Measurements from ENCODE around the gene LMOD3.

GRCh38 chr3:69105320-69105719, 17.1 kb downstream of the LMOD3 start:
- TF ChIP-seq RCOR1 (IDR thresholded peaks at IDR 0.05; ENCODE audit: low read depth, low read length) (no peak), FOSL2 (IDR thresholded peaks at IDR 0.05) (no peak), FOSL2 (CRISPR knock-in tag; IDR thresholded peaks at IDR 0.05) (no peak), ESRRA (IDR thresholded peaks at IDR 0.05; ENCODE audit: borderline replicate concordance, low read length) (no peak), SMC3 (IDR thresholded peaks at IDR 0.05) (no peak), TFCP2L1 (CRISPR knock-in tag; IDR thresholded peaks at IDR 0.05) (no peak), CHD4 (IDR thresholded peaks at IDR 0.05; ENCODE audit: borderline replicate concordance) (no peak), CEBPB (IDR thresholded peaks at IDR 0.05) (no peak), MYC (IDR thresholded peaks at IDR 0.05; ENCODE audit: borderline replicate concordance, low read length) (no peak), POLR2A (IDR thresholded peaks at IDR 0.05; ENCODE audit: low read length) (no peak), HMGXB4 (CRISPR knock-in tag; IDR thresholded peaks at IDR 0.05; ENCODE audit: borderline replicate concordance) (no peak), EP300 (IDR thresholded peaks at IDR 0.05) (no peak)
- TF ChIP-seq, protein P1, sequence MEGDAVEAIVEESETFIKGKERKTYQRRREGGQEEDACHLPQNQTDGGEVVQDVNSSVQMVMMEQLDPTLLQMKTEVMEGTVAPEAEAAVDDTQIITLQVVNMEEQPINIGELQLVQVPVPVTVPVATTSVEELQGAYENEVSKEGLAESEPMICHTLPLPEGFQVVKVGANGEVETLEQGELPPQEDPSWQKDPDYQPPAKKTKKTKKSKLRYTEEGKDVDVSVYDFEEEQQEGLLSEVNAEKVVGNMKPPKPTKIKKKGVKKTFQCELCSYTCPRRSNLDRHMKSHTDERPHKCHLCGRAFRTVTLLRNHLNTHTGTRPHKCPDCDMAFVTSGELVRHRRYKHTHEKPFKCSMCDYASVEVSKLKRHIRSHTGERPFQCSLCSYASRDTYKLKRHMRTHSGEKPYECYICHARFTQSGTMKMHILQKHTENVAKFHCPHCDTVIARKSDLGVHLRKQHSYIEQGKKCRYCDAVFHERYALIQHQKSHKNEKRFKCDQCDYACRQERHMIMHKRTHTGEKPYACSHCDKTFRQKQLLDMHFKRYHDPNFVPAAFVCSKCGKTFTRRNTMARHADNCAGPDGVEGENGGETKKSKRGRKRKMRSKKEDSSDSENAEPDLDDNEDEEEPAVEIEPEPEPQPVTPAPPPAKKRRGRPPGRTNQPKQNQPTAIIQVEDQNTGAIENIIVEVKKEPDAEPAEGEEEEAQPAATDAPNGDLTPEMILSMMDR (IDR thresholded peaks at IDR 0.05), result no peak
- TF ChIP-seq, protein P2, sequence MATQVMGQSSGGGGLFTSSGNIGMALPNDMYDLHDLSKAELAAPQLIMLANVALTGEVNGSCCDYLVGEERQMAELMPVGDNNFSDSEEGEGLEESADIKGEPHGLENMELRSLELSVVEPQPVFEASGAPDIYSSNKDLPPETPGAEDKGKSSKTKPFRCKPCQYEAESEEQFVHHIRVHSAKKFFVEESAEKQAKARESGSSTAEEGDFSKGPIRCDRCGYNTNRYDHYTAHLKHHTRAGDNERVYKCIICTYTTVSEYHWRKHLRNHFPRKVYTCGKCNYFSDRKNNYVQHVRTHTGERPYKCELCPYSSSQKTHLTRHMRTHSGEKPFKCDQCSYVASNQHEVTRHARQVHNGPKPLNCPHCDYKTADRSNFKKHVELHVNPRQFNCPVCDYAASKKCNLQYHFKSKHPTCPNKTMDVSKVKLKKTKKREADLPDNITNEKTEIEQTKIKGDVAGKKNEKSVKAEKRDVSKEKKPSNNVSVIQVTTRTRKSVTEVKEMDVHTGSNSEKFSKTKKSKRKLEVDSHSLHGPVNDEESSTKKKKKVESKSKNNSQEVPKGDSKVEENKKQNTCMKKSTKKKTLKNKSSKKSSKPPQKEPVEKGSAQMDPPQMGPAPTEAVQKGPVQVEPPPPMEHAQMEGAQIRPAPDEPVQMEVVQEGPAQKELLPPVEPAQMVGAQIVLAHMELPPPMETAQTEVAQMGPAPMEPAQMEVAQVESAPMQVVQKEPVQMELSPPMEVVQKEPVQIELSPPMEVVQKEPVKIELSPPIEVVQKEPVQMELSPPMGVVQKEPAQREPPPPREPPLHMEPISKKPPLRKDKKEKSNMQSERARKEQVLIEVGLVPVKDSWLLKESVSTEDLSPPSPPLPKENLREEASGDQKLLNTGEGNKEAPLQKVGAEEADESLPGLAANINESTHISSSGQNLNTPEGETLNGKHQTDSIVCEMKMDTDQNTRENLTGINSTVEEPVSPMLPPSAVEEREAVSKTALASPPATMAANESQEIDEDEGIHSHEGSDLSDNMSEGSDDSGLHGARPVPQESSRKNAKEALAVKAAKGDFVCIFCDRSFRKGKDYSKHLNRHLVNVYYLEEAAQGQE (IDR thresholded peaks at IDR 0.05), result no peak
